Activated T-cell treated with anti-CD3 and anti-CD28 coated beads, Interleukin-2, amount 50 U/mL, for 4 hours (primary cell): ENCODE results near the gene NOX4. TPM values are rescaled to one million over a fixed set of nuclear protein-coding genes. Genes with fewer than 3 reads are reported as not detected.
"Not testable (repeated sequence)": the region's sequence is repeated elsewhere in the genome, so short reads cannot be mapped to it uniquely, and the experiment has no call there.

Experiments used
- ATAC-seq, 2 donors: fragments of 200-7000 bp; cut with Tn5 transposase; one replicate each; pipeline ENCODE4 v1.10.0; 2021
- DNase-seq: peaks from one replicate; pipeline ENCODE4 v3.0.0-alpha.2; 2020
- H3K27me3 Mint-ChIP-seq: one replicate; pipeline ENCODE4 v1.8.0; 2021; ENCODE audit warnings: low read depth, mixed read lengths
- H3K36me3 Mint-ChIP-seq: one replicate; pipeline ENCODE4 v1.8.0; 2022; ENCODE audit warnings: mixed read lengths; ENCODE audit not compliant: insufficient read depth
- H3K4me1 Mint-ChIP-seq: one replicate; pipeline ENCODE4 v1.8.0; 2021; ENCODE audit warnings: low read depth, mixed read lengths
- H3K4me3 Mint-ChIP-seq: one replicate; pipeline ENCODE4 v1.8.0; 2021; ENCODE audit warnings: mild to moderate bottlenecking, moderate library complexity, mixed read lengths
- H3K9me3 Mint-ChIP-seq: one replicate; pipeline ENCODE4 v1.8.0; 2021; ENCODE audit warnings: mixed read lengths
- total RNA-seq, 3 donors: library from RNA; stranded (reverse); gene quantifications; one replicate each; pipeline ENCODE4 v1.2.1, GENCODE V29; 2021

Gene NOX4
- total RNA-seq, 3 donors from 2014 or later = not detected

DNA sequence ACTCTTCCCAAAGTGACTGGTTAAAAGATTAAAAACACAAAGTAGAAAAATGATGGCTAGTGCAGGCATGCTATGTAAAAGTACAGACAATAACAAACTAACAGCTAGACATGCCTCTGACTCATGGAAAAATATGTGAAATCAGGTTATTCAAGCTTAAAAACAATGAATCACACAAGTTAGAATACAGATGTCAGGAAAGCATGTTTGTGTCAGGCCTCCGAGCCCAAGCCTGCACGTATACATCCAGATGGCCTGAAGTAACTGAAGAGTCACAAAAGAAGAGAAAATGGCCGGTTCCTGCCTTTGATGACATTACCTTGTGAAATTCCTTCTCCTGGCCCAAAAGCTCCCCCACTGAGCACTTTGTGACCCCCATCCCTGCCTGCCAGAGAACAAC, 110.1 kb downstream of the NOX4 start:
- no peaks in the 10 kb centered on the region for H3K27me3 Mint-ChIP-seq
- ATAC-seq = peak; percentile 18 to 34
- DNase-seq = no peak
- no peaks in the 10 kb centered on the region for H3K4me1 Mint-ChIP-seq
- no peaks in the 10 kb centered on the region for H3K9me3 Mint-ChIP-seq
- H3K36me3 Mint-ChIP-seq = no peaks in the 10 kb centered on the region
- H3K4me3 Mint-ChIP-seq = no peak overlapping the region

DNA sequence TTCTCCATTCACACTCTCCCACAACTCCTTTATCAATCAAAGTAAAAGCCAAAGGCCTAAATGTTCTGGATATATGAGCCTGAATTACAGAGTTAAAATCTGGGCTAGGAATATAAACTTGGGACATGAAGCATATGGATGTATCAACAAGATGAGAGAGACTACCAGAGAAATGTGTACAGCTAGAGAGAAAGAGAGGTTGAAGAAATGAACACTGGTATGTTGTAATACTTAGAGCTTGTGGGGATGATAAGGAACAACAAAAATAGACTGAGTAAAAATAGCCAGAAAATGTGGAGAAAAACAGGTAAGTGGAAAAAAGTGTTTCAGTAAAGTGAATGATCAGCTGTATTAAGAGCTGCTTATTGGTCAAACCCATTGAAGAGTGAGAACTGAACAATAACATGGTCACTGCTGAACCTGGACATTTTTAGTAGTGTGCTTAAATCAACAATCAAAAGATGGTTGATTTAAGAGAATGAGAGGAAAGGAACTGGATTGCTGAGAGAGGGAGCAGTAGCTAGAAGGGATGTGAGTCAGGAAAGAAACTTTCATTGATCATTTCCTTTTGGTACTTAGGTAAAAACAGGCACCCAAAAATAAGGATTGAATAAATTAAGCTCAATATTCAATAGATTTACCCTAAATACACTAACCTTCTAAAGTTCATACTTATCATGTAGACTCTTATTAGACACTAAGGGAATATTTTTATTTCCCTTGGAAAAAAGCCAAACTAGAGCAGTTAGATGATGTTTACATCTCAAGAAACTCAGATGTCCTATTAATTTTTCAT, 111.0 kb downstream of the NOX4 start:
- not testable (repeated sequence) for H3K9me3 Mint-ChIP-seq, ATAC-seq, DNase-seq, H3K4me3 Mint-ChIP-seq, H3K36me3 Mint-ChIP-seq, H3K4me1 Mint-ChIP-seq, H3K27me3 Mint-ChIP-seq

DNA sequence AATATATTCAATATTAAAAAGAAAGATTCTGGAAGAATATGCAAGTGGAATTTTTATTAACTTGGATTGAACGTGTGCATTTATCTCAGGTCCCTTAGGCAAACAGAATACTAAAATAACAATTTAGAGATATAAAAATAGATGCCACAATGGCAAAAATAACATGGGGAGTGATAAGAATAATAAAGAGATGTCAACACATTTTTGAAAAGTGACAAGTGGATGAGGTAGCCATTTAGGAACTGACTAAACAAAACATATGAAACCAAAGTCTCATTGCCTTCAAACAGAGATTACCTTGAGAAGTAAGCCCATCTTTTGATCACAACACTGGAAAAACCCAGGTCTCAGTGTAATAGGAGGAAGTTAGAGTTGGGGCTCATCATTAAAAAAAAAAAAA, 112.2 kb downstream of the NOX4 start:
- not testable (repeated sequence) for ATAC-seq, H3K9me3 Mint-ChIP-seq, H3K4me1 Mint-ChIP-seq, H3K27me3 Mint-ChIP-seq, H3K4me3 Mint-ChIP-seq, DNase-seq, H3K36me3 Mint-ChIP-seq

DNA sequence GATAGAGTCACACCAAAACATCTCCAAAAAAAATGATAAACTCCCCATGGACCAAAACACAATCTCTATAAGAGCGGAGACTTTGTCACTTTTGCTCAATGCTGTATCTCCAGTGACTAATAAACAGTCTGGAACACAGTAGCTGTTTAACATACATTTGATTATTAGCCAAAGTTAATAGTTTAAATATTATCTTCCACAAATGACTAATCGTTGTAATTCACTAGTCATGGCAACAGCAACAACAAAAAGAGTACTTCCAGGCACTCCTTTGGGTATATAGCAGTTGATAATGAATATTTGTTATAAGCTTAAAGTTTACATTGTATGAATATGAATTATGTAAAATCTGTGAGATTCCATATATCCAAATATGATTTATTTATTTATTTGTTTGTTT, 121.8 kb downstream of the NOX4 start:
- not testable (repeated sequence) for H3K4me1 Mint-ChIP-seq, H3K27me3 Mint-ChIP-seq, ATAC-seq, H3K36me3 Mint-ChIP-seq, H3K4me3 Mint-ChIP-seq, H3K9me3 Mint-ChIP-seq, DNase-seq

DNA sequence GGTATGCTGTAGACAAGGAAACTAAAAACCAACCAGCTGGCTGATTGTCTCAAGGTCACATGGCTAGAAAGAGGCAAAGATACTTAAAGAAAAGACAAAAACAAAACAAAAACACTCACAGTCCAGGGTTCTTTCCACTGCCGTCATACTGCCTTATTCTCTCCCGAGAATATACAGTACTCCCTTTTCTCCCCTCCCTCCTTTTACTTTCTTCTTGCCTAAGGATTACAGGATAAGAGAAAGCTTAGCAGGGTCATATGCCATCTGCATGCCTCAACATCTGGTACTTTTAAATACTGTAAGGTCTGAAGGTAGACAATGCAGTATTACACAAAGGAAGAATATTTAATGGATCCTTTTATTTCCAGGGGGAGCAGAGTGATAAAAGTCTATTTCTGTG, 126.3 kb downstream of the NOX4 start:
- H3K27me3 Mint-ChIP-seq, H3K4me1 Mint-ChIP-seq, H3K4me3 Mint-ChIP-seq, H3K9me3 Mint-ChIP-seq, H3K36me3 Mint-ChIP-seq, DNase-seq, ATAC-seq: not testable (repeated sequence)

DNA sequence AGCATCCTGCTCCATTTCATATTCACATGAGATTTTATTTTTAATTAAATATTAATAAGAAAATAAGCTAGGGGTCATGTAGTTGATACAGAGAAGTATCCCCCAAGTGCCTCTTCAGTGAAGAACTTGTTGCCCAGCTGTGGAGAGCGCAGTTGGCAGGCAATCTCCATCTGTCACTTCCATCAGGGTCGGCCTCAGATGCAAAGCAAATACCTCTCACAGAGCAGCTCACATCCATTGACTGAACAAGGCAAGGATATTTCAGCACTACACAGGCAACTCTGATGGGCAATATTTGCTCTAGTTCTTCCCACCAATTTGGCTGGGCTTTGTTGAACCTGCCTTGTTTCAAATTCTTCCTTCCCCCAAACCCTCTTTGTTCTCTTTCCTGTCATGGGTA, 129.4 kb downstream of the NOX4 start:
- H3K4me3 Mint-ChIP-seq = no peak overlapping the region
- H3K9me3 Mint-ChIP-seq = no peaks in the 10 kb centered on the region
- ATAC-seq = no peak
- DNase-seq = no peak
- no peaks in the 10 kb centered on the region for H3K4me1 Mint-ChIP-seq
- H3K27me3 Mint-ChIP-seq = no peaks in the 10 kb centered on the region
- H3K36me3 Mint-ChIP-seq = no peaks in the 10 kb centered on the region

DNA sequence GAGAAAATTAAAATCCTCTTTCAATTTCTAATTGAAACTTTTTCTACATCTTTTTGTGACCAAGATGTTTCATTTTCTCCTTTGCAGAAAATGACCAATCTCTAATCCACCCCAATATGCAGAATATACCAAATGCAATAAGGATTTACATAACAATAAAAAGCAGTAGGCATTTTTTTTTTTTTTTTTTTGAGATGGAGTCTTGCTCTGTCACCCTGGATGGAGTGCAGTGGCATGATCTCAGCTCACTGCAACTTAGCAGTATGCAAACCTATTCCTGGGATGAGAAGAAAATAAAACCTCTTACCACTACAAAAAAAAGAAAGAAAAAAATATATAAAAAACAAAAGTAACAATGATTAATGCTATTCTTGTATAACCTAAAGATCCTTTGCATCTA, 132.0 kb downstream of the NOX4 start:
- not testable (repeated sequence) for H3K4me3 Mint-ChIP-seq, H3K36me3 Mint-ChIP-seq, H3K4me1 Mint-ChIP-seq

DNA sequence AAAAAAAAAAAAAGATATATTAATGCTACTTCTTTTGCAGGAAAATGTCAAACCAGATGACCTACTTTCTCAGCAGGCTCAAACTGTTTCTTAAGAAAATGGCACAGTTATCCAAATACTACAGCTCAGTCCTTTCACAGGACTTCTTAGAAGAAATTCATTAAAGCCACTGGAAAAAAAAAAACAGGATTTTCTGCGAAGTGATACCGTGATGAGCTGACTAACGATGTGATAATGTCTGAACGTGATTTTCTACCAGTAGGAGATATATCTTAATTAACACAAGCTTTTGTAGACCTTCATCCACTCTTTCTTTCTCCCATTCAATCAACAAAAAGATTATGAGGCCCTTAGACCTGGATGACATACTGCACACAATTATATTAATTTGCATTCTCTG, 132.4 kb downstream of the NOX4 start:
- Mint-ChIP-seq H3K27me3 (no peaks in the 10 kb centered on the region), H3K4me1 (no peaks in the 10 kb centered on the region), H3K36me3 (no peaks in the 10 kb centered on the region), H3K4me3 (no peak overlapping the region), H3K9me3 (no peaks in the 10 kb centered on the region)
- ATAC-seq = no peak
- no peak for DNase-seq

More for the DNA sequence above, 132.0 kb downstream of the NOX4 start:
- H3K27me3 Mint-ChIP-seq, DNase-seq, ATAC-seq, H3K9me3 Mint-ChIP-seq: not testable (repeated sequence)

DNA sequence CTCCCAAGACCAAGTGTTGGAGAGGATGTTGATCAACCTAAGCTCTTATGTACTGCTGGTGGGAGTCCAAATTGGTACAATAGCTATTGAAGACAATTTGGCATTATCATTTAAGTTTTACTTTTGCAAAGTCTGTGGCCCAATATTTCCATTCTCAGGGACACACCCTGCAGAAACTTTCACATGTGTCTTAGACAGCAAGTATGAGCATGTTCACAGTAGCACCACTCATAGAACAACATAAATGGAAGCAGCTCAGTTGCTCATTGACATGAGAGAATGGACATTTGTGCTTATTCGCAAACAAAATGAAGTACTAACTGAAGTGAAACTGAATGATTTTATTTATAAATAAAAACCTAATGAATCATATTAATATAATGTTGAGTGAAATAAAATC, 135.5 kb downstream of the NOX4 start:
- DNase-seq = no peak
- Mint-ChIP-seq H3K4me3 (no peak overlapping the region), H3K4me1 (no peaks in the 10 kb centered on the region), H3K27me3 (no peaks in the 10 kb centered on the region), H3K36me3 (no peaks in the 10 kb centered on the region), H3K9me3 (no peaks in the 10 kb centered on the region)
- no peak for ATAC-seq

DNA sequence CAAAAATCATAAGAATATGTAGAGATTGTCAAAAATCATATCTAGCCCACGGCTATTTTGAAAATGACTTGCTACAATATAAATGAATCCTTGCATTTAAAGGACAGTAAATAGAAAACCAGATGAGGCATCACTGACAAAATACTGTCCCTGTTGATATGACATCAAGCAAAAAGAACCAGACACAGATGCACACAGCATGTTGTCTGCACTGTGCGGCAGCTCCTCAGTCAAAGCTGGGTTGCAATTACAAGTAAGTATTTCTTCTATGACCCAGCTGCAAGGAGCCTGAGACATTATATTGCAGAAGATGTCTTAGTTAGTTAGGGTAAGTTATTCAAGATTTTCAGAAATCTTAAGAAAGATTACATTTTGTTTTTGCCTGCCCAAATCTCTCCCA, 136.7 kb downstream of the NOX4 start:
- H3K27me3 Mint-ChIP-seq, H3K4me3 Mint-ChIP-seq, H3K4me1 Mint-ChIP-seq, H3K9me3 Mint-ChIP-seq, DNase-seq, H3K36me3 Mint-ChIP-seq, ATAC-seq: not testable (repeated sequence)

DNA sequence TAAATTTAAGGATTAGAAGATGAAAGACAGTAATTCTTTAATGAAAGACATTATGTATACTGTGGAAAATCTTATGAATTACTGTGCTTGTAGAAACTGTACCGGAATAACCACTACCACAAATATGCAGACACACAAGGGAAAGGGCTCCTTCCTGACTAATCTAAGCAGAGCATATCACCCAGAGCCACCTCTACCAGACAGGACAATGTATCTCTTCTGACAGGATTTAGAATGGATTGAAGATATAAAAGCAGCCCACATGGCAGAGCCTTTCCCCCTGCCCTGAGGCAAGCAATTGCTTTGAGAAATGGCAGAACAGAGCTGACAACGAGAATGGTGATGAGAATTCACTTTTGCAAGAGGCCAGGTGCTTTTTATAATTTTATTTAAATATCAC, 144.1 kb downstream of the NOX4 start:
- H3K4me3 Mint-ChIP-seq = no peak overlapping the region
- H3K4me1 Mint-ChIP-seq = no peaks in the 10 kb centered on the region
- no peaks in the 10 kb centered on the region for H3K9me3 Mint-ChIP-seq
- DNase-seq (no peak), ATAC-seq (no peak)
- no peaks in the 10 kb centered on the region for H3K27me3 Mint-ChIP-seq
- H3K36me3 Mint-ChIP-seq = no peaks in the 10 kb centered on the region

DNA sequence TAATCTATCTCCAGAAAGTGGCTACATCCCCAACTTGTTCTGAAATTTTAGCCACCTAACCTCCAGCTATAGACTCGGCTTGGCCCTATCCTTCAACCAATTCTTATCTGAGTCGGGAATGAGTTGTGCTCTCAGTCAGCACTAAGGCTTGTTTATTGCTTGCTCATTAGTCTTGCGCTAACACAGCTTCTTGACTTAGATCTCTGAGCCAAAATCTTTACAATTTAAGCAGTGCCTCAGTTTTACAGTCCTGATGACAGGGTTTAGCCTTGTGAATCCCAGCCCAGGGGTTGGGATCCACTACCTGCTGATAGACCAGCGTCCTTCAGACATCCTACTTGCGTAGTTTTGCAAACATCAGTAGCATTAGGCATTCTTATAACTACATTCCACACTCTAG, 144.6 kb downstream of the NOX4 start:
- Mint-ChIP-seq H3K4me3 (no peak overlapping the region), H3K9me3 (peaks cover under 1% of the 10 kb centered on the region), H3K4me1 (no peaks in the 10 kb centered on the region), H3K36me3 (no peaks in the 10 kb centered on the region), H3K27me3 (no peaks in the 10 kb centered on the region)
- DNase-seq = no peak
- no peak for ATAC-seq

DNA sequence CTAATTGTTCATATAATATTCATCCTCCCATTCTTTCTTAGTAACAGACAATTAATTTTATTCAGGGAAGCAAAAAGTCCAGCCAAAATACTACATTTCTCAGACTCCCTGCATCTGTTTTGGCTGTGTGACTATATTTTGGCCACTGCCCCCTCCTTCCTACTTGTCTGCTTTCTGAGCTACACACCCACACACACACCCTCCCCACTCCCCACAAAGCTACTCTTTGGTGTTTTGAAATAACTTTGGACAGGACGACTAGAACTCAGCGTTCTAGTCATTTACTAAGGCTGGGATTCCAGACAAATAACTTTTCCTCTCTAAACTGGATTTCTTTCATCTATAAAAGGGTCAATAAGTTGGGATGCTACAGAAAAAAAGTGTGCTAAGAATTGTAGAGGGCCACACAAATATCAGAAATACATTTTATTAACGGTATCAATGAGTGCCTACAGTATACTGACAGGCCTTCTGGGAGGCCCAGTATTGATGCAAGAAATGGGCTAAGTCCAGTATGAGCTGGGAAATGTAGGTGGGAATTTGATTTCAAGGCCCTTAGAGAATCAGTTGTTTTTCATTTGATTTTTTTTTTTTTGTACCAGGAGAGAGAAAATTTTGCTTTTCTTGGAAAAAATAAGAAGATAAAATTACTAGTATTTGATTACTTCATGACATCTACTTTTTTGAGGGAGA, 148.1 kb downstream of the NOX4 start:
- not testable (repeated sequence) for H3K36me3 Mint-ChIP-seq, H3K4me1 Mint-ChIP-seq, DNase-seq, H3K27me3 Mint-ChIP-seq, ATAC-seq, H3K4me3 Mint-ChIP-seq, H3K9me3 Mint-ChIP-seq

DNA sequence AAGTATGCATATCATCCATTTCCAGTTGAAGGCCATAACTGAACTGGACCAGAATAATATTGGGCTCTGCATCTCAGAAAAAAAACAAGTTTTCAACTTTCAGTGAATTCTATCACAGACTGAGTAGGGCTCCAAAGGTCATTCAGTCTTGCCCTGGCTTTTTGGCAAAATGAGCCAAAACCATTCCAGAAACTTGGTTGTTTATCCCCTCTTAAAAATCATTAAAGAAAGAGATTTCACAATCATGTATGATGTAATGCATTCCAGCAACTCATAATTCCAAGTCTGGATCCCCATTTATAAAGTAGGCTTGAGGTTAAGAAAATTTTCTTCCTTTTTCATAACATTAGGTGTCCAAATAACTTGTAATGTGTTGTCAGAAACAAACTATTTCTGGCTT, 150.7 kb downstream of the NOX4 start:
- not testable (repeated sequence) for ATAC-seq, H3K36me3 Mint-ChIP-seq, H3K9me3 Mint-ChIP-seq, H3K4me3 Mint-ChIP-seq, H3K4me1 Mint-ChIP-seq, DNase-seq, H3K27me3 Mint-ChIP-seq

DNA sequence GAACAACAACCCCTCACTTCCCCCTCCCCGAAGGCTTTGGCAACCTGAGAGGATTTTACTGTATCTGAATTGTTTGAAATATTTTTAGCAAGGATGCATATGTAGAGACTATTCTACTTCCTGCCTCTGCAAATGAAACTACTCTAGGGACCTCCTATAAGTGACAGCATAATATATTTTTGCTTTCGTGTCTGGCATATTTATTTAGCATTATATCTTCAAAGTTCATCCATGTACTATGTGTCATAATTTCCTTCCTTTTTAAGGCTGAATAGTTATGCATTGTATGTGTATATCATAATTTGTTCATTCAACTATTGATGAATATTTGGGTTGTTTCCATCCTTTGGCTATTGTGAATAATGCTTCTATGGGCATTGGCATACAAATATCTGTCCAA, 153.1 kb downstream of the NOX4 start:
- ATAC-seq, H3K4me3 Mint-ChIP-seq: not testable (repeated sequence)

More for the DNA sequence above, 153.1 kb downstream of the NOX4 start:
- not testable (repeated sequence) for H3K4me1 Mint-ChIP-seq, H3K36me3 Mint-ChIP-seq, H3K27me3 Mint-ChIP-seq, H3K9me3 Mint-ChIP-seq, DNase-seq
